ENCODE results near the gene FBXO5.

DNA sequence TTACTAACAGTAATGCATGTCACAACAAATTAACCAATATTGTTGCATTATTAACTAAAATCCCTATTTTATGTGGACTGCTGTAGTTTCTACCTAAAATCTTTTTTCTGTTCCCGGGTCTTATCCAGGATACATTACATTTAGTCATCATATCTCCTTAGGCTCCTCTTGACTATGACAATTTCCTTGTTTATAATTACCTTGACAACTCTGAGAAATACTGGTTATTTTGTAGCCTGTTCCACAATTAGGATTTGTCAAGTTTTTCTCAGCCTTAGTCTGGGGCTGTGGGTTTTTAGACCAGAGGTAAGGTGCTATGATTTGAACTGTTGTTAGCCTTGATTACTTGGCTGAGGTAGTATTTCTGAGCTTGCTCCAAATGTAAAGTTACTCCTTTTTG lies 3.7 kb downstream of the FBXO5 start:
- TF ChIP-seq, protein P1, sequence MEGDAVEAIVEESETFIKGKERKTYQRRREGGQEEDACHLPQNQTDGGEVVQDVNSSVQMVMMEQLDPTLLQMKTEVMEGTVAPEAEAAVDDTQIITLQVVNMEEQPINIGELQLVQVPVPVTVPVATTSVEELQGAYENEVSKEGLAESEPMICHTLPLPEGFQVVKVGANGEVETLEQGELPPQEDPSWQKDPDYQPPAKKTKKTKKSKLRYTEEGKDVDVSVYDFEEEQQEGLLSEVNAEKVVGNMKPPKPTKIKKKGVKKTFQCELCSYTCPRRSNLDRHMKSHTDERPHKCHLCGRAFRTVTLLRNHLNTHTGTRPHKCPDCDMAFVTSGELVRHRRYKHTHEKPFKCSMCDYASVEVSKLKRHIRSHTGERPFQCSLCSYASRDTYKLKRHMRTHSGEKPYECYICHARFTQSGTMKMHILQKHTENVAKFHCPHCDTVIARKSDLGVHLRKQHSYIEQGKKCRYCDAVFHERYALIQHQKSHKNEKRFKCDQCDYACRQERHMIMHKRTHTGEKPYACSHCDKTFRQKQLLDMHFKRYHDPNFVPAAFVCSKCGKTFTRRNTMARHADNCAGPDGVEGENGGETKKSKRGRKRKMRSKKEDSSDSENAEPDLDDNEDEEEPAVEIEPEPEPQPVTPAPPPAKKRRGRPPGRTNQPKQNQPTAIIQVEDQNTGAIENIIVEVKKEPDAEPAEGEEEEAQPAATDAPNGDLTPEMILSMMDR (IDR thresholded peaks at IDR 0.05): no peak
- TF ChIP-seq EP300 (IDR thresholded peaks at IDR 0.05; ENCODE audit: low read depth) (no peak), POLR2AphosphoS5 (IDR thresholded peaks at IDR 0.05) (no peak)

All from transverse colon (tissue), 4 donors.